HepG2 (cell line): ENCODE results near the gene PGA5. TPM values are rescaled to one million over a fixed set of nuclear protein-coding genes. Genes with fewer than 3 reads are reported as not detected.

Experiments
- ARNT2 ChIP-seq: sonication (generic); formaldehyde crosslinking; IDR thresholded peaks from 2 replicates; pipeline ENCODE4 v1.8.0; 2022; ENCODE audit warnings: mild to moderate bottlenecking, low read depth, missing genetic modification reagents, moderate library complexity
- CHD4 ChIP-seq: fragments of 200-600 bp; sonication (generic); IDR thresholded peaks from 2 replicates; pipeline ENCODE4 v1.7.0; 2017; ENCODE audit warnings: mild to moderate bottlenecking, low read length, borderline replicate concordance
- ESRRA ChIP-seq: sonication (generic); formaldehyde crosslinking; IDR thresholded peaks from 2 replicates; pipeline ENCODE4 v1.5.1; 2020; ENCODE audit warnings: mild to moderate bottlenecking, low read depth, missing genetic modification reagents
- GATA4 ChIP-seq: sonication (generic); IDR thresholded peaks from 2 replicates; pipeline ENCODE4 v1.6.1; 2016; ENCODE audit warnings: antibody characterized with exemption, low read depth, borderline replicate concordance
- HINFP ChIP-seq: sonication (generic); formaldehyde crosslinking; IDR thresholded peaks from 2 replicates; pipeline ENCODE4 v1.4.0; 2020; ENCODE audit warnings: low read depth, mild to moderate bottlenecking, missing genetic modification reagents
- SMAD9 ChIP-seq: sonication (generic); formaldehyde crosslinking; IDR thresholded peaks from 2 replicates; pipeline ENCODE4 v1.5.1; 2020; ENCODE audit warnings: mild to moderate bottlenecking, missing genetic modification reagents
- SOX13 ChIP-seq, 3 experiments: fragments of 450-650 bp in 1 of 3; sonication (generic) in 1 of 3; formaldehyde crosslinking in 1 of 3; IDR thresholded peaks in 2 of 3; conservative IDR thresholded peaks in 1 of 3; 2 replicates each; pipeline versions ENCODE4 v1.5.0 to v1.6.1; 2016 to 2020; ENCODE audit warnings: antibody characterized with exemption in 1 of 3, mild to moderate bottlenecking in 1 of 3, missing compliant biosample characterization in 1 of 3, missing genetic modification reagents in 1 of 3, moderate library complexity in 1 of 3
- ZFX ChIP-seq: sonication (generic); formaldehyde crosslinking; IDR thresholded peaks from 2 replicates; pipeline ENCODE4 v1.4.0; 2020; ENCODE audit warnings: mild to moderate bottlenecking, low read depth, missing genetic modification reagents, moderate library complexity
- ZFY ChIP-seq: sonication (generic); formaldehyde crosslinking; IDR thresholded peaks from 2 replicates; pipeline ENCODE4 v1.4.0; 2020; ENCODE audit warnings: missing genetic modification reagents
- ZNF777 ChIP-seq: sonication (generic); formaldehyde crosslinking; IDR thresholded peaks from 2 replicates; pipeline ENCODE4 v1.4.0; 2020; ENCODE audit warnings: missing genetic modification reagents
- polyA plus RNA-seq, 8 experiments: library from polyadenylated mRNA; depleted of rRNA in 3 of 8; stranded (reverse) in 7 of 8; unstranded in 1 of 8; fragments of >200 nt; fragmentation: Illumina TruSeq in 4 of 8; extraction: Trizol in 4 of 8; gene quantifications; 2 replicates each; pipeline versions ENCODE4 v1.2.1 to v1.2.3, GENCODE V29; 2011 to 2016; ENCODE audit warnings: low read depth in 4 of 8, missing spikeins in 1 of 8, mixed read lengths in 1 of 8; ENCODE audit not compliant: insufficient read depth in 1 of 8
- total RNA-seq, 5 experiments: library from RNA; depleted of rRNA; stranded (reverse); fragments of >200 nt; fragmentation: Illumina TruSeq; extraction: Trizol; gene quantifications; 2 replicates each; pipeline ENCODE4 v1.2.3, GENCODE V29; 2016; ENCODE audit warnings: low read depth in 1 of 5
- TF ChIP-seq, protein P1 (sequence below), 2 experiments: sonication (generic) in 1 of 2; formaldehyde crosslinking in 1 of 2; IDR thresholded peaks; 2 replicates each; pipeline versions ENCODE4 v1.6.1 to v1.9.0; 2014 to 2022; ENCODE audit warnings: antibody characterized with exemption in 1 of 2, borderline replicate concordance in 1 of 2, inconsistent platforms in 1 of 2, low read depth in 1 of 2, missing genetic modification reagents in 1 of 2
- TF ChIP-seq, protein P2 (sequence below): sonication (generic); formaldehyde crosslinking; IDR thresholded peaks from 2 replicates; pipeline ENCODE4 v1.4.0; 2020; ENCODE audit warnings: missing genetic modification reagents, borderline replicate concordance

Gene PGA5
- total and polyA plus RNA-seq, 2 of the 13 experiments (the other 11 are each of a cell fraction or from before 2014, with no cell fraction given), result not detected

GRCh38 chr11:61294717-61295595 lies 54.0 kb downstream of the PGA5 start, which contains the start of gene VWCE (continued):
- peak; percentile 84 for TF ChIP-seq ZFX (CRISPR knock-in tag)
- peak; percentile 25; the same call in 1 of the 2 replicates for TF ChIP-seq ESRRA (CRISPR knock-in tag)
- TF ChIP-seq ARNT2 (CRISPR knock-in tag), result no peak; the same call in 1 of the 2 replicates
- peak; percentile 36; the same call in 1 of the 2 replicates for TF ChIP-seq CHD4
- TF ChIP-seq ZFY (CRISPR knock-in tag), result peak; percentile 70
- TF ChIP-seq, protein P1, sequence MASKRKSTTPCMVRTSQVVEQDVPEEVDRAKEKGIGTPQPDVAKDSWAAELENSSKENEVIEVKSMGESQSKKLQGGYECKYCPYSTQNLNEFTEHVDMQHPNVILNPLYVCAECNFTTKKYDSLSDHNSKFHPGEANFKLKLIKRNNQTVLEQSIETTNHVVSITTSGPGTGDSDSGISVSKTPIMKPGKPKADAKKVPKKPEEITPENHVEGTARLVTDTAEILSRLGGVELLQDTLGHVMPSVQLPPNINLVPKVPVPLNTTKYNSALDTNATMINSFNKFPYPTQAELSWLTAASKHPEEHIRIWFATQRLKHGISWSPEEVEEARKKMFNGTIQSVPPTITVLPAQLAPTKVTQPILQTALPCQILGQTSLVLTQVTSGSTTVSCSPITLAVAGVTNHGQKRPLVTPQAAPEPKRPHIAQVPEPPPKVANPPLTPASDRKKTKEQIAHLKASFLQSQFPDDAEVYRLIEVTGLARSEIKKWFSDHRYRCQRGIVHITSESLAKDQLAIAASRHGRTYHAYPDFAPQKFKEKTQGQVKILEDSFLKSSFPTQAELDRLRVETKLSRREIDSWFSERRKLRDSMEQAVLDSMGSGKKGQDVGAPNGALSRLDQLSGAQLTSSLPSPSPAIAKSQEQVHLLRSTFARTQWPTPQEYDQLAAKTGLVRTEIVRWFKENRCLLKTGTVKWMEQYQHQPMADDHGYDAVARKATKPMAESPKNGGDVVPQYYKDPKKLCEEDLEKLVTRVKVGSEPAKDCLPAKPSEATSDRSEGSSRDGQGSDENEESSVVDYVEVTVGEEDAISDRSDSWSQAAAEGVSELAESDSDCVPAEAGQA (IDR thresholded peaks at IDR 0.05; ENCODE audit: low read depth), result peak; percentile 18; the same call in 1 of the 2 replicates
- TF ChIP-seq, protein P1 (CRISPR knock-in tag; IDR thresholded peaks at IDR 0.05; ENCODE audit: borderline replicate concordance), result peak; percentile 67; the same call in 1 of the 2 replicates
- TF ChIP-seq, protein P2, sequence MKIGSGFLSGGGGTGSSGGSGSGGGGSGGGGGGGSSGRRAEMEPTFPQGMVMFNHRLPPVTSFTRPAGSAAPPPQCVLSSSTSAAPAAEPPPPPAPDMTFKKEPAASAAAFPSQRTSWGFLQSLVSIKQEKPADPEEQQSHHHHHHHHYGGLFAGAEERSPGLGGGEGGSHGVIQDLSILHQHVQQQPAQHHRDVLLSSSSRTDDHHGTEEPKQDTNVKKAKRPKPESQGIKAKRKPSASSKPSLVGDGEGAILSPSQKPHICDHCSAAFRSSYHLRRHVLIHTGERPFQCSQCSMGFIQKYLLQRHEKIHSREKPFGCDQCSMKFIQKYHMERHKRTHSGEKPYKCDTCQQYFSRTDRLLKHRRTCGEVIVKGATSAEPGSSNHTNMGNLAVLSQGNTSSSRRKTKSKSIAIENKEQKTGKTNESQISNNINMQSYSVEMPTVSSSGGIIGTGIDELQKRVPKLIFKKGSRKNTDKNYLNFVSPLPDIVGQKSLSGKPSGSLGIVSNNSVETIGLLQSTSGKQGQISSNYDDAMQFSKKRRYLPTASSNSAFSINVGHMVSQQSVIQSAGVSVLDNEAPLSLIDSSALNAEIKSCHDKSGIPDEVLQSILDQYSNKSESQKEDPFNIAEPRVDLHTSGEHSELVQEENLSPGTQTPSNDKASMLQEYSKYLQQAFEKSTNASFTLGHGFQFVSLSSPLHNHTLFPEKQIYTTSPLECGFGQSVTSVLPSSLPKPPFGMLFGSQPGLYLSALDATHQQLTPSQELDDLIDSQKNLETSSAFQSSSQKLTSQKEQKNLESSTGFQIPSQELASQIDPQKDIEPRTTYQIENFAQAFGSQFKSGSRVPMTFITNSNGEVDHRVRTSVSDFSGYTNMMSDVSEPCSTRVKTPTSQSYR (CRISPR knock-in tag), result 0 out of 2 replicates have a peak, but pooled peaks have one; percentile 13
- no peak for TF ChIP-seq SOX13 (IDR thresholded peaks at IDR 0.05)
- TF ChIP-seq SOX13 (CRISPR knock-in tag; conservative IDR thresholded peaks at IDR 0.05 in 1 of 2, IDR thresholded peaks at IDR 0.05 in 1 of 2), result peak in 1 of 2 experiments; percentile 48; a peak in 1 of 4 replicates
- 0 out of 2 replicates have a peak, but pooled peaks have one; percentile 71 for TF ChIP-seq HINFP
- TF ChIP-seq ZNF777 (CRISPR knock-in tag), result peak; percentile 35; the same call in 1 of the 2 replicates
- no peak for TF ChIP-seq SMAD9 (CRISPR knock-in tag)
- TF ChIP-seq GATA4, result peak; percentile 65; the same call in 1 of the 2 replicates
